Aorta (tissue), 5 donors: ENCODE results near the gene CILP2. TPM values are rescaled to one million over a fixed set of nuclear protein-coding genes. Genes with fewer than 3 reads are reported as not detected.

Source experiments
- ATAC-seq: fragments of 200-7000 bp; cut with Tn5 transposase; one replicate; pipeline ENCODE4 v1.9.1; 2022; ENCODE audit warnings: moderate library complexity; ENCODE audit not compliant: low FRiP score
- DNase-seq, 2 donors: peaks; one replicate each; pipeline ENCODE4 v3.0.0-alpha.2; 2020
- H3K27ac ChIP-seq, 2 donors: one replicate each; pipeline ENCODE4 v1.5.1; 2013; ENCODE audit warnings: low read length in 2 of 2, mild to moderate bottlenecking in 2 of 2, moderate library complexity in 2 of 2, control low read depth in 1 of 2, inconsistent platforms in 1 of 2, low read depth in 1 of 2
- H3K27me3 ChIP-seq, 2 donors: one replicate each; pipeline ENCODE4 v1.6.1; 2013; ENCODE audit warnings: control low read depth in 1 of 2, low read length in 1 of 2, mild to moderate bottlenecking in 1 of 2, moderate library complexity in 1 of 2; ENCODE audit not compliant: insufficient read depth in 2 of 2, control insufficient read depth in 1 of 2
- H3K36me3 ChIP-seq, 2 donors: one replicate each; pipeline ENCODE4 v1.6.1; 2013; ENCODE audit warnings: control low read depth in 1 of 2, low read length in 1 of 2, mild to moderate bottlenecking in 1 of 2; ENCODE audit not compliant: insufficient read depth in 2 of 2, control insufficient read depth in 1 of 2
- H3K4me1 ChIP-seq, 2 donors: one replicate each; pipeline ENCODE4 v1.6.1; 2013; ENCODE audit warnings: low read length in 2 of 2, control low read depth in 1 of 2, mild to moderate bottlenecking in 1 of 2, moderate library complexity in 1 of 2; ENCODE audit not compliant: insufficient read depth in 2 of 2, control insufficient read depth in 1 of 2
- H3K4me3 ChIP-seq, 2 donors: one replicate each; pipeline ENCODE4 v1.5.1; 2013; ENCODE audit warnings: low read length in 2 of 2, control low read depth in 1 of 2, mild to moderate bottlenecking in 1 of 2
- H3K9me3 ChIP-seq: one replicate; pipeline ENCODE4 v1.6.1; 2013; ENCODE audit warnings: mild to moderate bottlenecking, low read length; ENCODE audit not compliant: control insufficient read depth
- WGBS, 2 donors: extraction: QIAGEN DNeasy Blood & Tissue Kit; methylation state at CpG; one replicate each; pipeline ENCODE4 v1.1.7; 2013; 5-methylcytosine and 5-hydroxymethylcytosine counted together
- intact Hi-C, 2 donors: fragments of 100-400 bp; cut with DNase I; formaldehyde crosslinking; loops; one replicate each; pipeline versions ENCODE4 v1.14.2 to v1.15.0; 2022
- polyA plus RNA-seq, 2 donors: library from polyadenylated mRNA; stranded (reverse); fragments of 200-250 nt; gene quantifications; one replicate each; pipeline ENCODE4 v1.2.3, GENCODE V29; 2013
- total RNA-seq, 2 donors: library from RNA; stranded (reverse); fragmentation: NEBNext Ultra II Directional; extraction: Animal tissue kit (Norgen Biotek cat#: 25700); gene quantifications; one replicate each; pipeline ENCODE4 v1.2.1, GENCODE V29; 2021
- donor health status: healthy with polysubstance abuse.
- donor health status: Bipolar disorder and iron deficiency.
- donor health status: DM: no; HTN: no; CAD: no.
- donor health status: DM: no; HTN: no; CAD: no.
- donor health status: DM: yes; HTN: yes; CAD: no.

Gene CILP2
- total and polyA plus RNA-seq, 4 donors: 0.13 to 4.2 (median 0.36) TPM; not detected in 1

GRCh38 chr19:19514881-19515641 lies 23.0 kb upstream of the CILP2 start, which contains the start of gene TSSK6:
TSS of gene TSSK6 (minus strand) at chr19:19515548. CDS start at chr19:19515427, 121 bp downstream.
- DNase-seq: no peak

GRCh38 chr19:19515642-19516519 lies 22.2 kb upstream of the CILP2 start, which contains the start of gene NDUFA13:
TSS of gene NDUFA13 (plus strand) at chr19:19516225. CDS start at chr19:19516239, 14 bp downstream.
- intact Hi-C loops: no loop called here
- WGBS, 2 donors: 6 to 7% methylated on average over 61 of the region's 61 CpGs
- H3K4me1 ChIP-seq: no peaks in the 10 kb centered on the region
- peak; percentile 95 for ATAC-seq
- no peaks in the 10 kb centered on the region for H3K27me3 ChIP-seq
- H3K36me3 ChIP-seq: peaks cover 2 to 3% of the 10 kb centered on the region in 2 donors
- H3K27ac ChIP-seq: peak within 1 kb of the TSS in 1 of 2 donors; percentile 81
- H3K4me3 ChIP-seq: peak within 1 kb of the TSS; percentile 72 to 85
- H3K9me3 ChIP-seq: no peaks in the 10 kb centered on the region
- peak; percentile 94 to 97 for DNase-seq

More at GRCh38 chr19:19514881-19515641, 23.0 kb upstream of the CILP2 start, which contains the start of gene TSSK6:
- no peak for ATAC-seq
- 76 to 79% methylated on average over 74 of the region's 74 CpGs for WGBS, 2 donors
- H3K36me3 ChIP-seq: peaks cover under 1 to 2% of the 10 kb centered on the region in 2 donors
- H3K4me1 ChIP-seq: no peaks in the 10 kb centered on the region
- peak within 1 kb of the TSS; percentile 72 to 85 for H3K4me3 ChIP-seq
- H3K27me3 ChIP-seq: no peaks in the 10 kb centered on the region
- H3K27ac ChIP-seq: peak within 1 kb of the TSS in 1 of 2 donors; percentile 81
- intact Hi-C loops: no loop called here
- no peaks in the 10 kb centered on the region for H3K9me3 ChIP-seq

- Histone ChIP-seq H3K4me3 (no peak overlapping the region), H3K27ac (no peak overlapping the region), H3K9me3 (no peaks in the 10 kb centered on the region), H3K27me3 (no peaks in the 10 kb centered on the region), H3K36me3 (peaks cover 2 to 3% of the 10 kb centered on the region in 2 donors), H3K4me1 (no peaks in the 10 kb centered on the region)
- ATAC-seq (no peak), DNase-seq (no peak)
- WGBS, 2 donors: 77 to 84% methylated on average over 10 of the region's 10 CpGs
- intact Hi-C loops: no loop called here
Observed at GRCh38 chr19:19517235-19517619, 20.8 kb upstream of the CILP2 start.

DNA sequence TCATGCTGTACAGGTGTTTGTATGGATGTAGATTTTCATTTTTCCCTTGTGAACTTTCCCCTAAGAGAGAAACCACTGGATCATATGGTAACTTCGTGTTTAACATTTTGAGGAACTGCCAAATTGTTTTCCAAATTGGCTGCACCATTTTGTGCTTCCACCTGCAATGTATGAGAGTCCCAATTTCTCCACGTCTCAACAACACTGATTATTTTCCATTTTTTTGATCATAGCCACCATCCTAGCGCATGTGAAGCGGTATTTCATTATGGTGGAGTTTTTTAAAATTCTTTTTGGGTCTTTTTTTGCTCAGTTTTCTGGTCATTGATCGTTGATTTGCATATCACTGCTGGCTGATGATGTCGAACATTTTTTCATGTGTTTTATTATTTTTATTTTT lies 17.1 kb upstream of the CILP2 start:
- Histone ChIP-seq H3K9me3 (no peaks in the 10 kb centered on the region), H3K27ac (no peak overlapping the region), H3K27me3 (no peaks in the 10 kb centered on the region), H3K36me3 (peaks cover 2 to 3% of the 10 kb centered on the region in 2 donors), H3K4me1 (no peaks in the 10 kb centered on the region), H3K4me3 (no peak overlapping the region)
- DNase-seq (no peak), ATAC-seq (no peak)
- intact Hi-C loops: loop anchor here in 1 of 2 donors (5.0 kb wide), 1 partner anchor 561 kb away; no protein-coding TSS in a partner anchor
- 81 to 84% methylated on average over 6 of the region's 6 CpGs for WGBS, 2 donors

- no peaks in the 10 kb centered on the region for H3K4me1 ChIP-seq
- DNase-seq (no peak), ATAC-seq (no peak)
- H3K4me3 ChIP-seq: no peak overlapping the region
- H3K9me3 ChIP-seq: no peaks in the 10 kb centered on the region
- no peaks in the 10 kb centered on the region for H3K27me3 ChIP-seq
- peaks cover 2 to 3% of the 10 kb centered on the region in 2 donors for H3K36me3 ChIP-seq
- 86 to 87% methylated on average over 3 of the region's 3 CpGs for WGBS, 2 donors
- H3K27ac ChIP-seq: no peak overlapping the region
- intact Hi-C loops: loop anchor here in 1 of 2 donors (5.0 kb wide), 1 partner anchor 559 kb away; no protein-coding TSS in a partner anchor
Observed at GRCh38 chr19:19523177-19523576, 14.9 kb upstream of the CILP2 start.

DNA sequence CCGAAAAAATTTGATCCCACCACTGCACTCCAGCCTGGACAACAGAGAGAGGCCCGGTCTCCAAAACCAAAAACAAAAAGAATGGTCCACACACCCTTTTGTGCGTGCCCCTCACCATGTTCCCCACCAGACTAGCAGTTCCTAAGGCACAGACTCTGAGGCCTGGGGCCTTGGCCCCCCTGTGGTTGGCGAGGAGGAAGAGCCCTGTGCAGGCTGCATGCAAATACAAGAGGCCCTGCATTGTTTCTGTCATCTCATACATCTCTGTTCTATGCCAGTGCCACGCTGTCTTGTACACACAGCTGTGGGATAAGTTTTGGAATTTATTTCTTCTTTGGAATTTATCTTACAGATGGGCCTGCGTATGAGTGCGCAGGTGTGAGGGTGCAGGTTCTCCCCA lies 14.0 kb upstream of the CILP2 start:
- no peak overlapping the region for H3K4me3 ChIP-seq
- ATAC-seq (no peak), DNase-seq (no peak)
- H3K36me3 ChIP-seq: peaks cover 2 to 3% of the 10 kb centered on the region in 2 donors
- 87 to 91% methylated on average over 7 of the region's 7 CpGs for WGBS, 2 donors
- H3K9me3 ChIP-seq: no peaks in the 10 kb centered on the region
- intact Hi-C loops: loop anchor here in 1 of 2 donors (5.0 kb wide), 1 partner anchor 558 kb away; no protein-coding TSS in a partner anchor
- no peak overlapping the region for H3K27ac ChIP-seq
- H3K27me3 ChIP-seq: no peaks in the 10 kb centered on the region
- H3K4me1 ChIP-seq: no peaks in the 10 kb centered on the region

DNA sequence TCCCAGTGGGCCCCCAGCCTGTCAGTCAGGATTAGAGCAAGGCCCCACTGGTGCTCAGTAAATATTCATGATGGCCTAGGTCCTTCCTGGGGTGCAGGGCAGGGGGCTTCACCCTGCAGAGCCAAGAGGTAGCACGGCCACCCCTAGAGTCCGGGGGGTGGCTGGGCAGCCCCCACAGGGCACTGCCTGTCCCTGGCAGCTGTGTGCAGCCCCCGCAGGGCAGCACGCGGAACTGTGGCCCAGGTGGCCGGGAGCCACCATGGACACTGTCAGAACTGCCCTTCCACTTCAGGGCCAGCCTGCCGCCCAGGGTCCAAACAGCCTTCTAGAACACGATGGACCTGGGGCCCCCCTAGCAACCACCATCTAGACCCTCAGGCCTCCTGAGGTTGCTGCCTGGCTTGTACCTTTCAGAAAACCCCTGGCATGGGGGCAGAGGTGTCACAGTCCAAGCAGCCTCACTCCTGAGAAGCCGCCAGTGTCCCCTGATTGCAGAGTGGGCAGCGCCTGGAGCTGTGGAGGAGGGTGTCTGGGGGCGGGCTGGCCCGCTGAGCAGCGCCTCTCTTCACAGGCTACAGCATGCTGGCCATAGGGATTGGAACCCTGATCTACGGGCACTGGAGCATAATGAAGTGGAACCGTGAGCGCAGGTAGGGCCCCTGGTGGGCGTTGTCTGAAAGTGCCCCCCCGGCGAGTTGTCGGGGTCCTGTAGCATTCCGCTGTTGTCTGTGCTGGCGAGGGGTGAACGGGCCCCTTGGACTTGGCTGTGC lies 12.3 kb upstream of the CILP2 start:
- Histone ChIP-seq H3K4me1 (no peaks in the 10 kb centered on the region), H3K36me3 (no peaks in the 10 kb centered on the region), H3K27me3 (no peaks in the 10 kb centered on the region), H3K27ac (no peak overlapping the region), H3K9me3 (no peaks in the 10 kb centered on the region), H3K4me3 (no peak overlapping the region)
- intact Hi-C loops: no loop called here
- ATAC-seq (no peak), DNase-seq (no peak)
- WGBS, 2 donors: 87 to 88% methylated on average over 23 of the region's 23 CpGs
